ENCODE measurements around the gene ESPL1. TPM values are rescaled to one million over a fixed set of nuclear protein-coding genes. Genes with fewer than 3 reads are reported as not detected.

ESPL1 gene
- total and polyA plus RNA-seq, 4 donors: 2.8 to 19.3 (median 3.7) TPM

DNA sequence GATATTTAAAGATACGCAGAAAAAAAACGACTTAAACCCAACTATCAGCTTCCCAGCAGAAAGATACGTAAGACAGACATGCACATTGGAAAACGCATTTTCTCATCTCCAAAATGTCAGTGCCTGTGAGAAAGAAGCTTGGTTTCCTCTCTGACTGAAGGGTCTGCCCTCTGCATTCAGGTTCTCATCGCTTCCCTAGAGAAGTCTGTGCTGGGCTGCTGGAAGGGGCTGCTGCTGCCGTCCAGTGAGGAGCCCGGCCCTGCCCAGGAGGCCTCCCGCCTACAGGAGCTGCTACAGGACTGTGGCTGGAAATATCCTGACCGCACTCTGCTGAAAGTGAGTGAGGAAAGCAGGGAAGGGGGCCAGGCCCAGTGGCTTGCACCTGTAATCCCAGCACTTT is 22.6 kb downstream of the ESPL1 start:
- TF ChIP-seq GABPA (IDR thresholded peaks at IDR 0.05 in 1 of 2, conservative IDR thresholded peaks at IDR 0.05 in 1 of 2): no peak
- no peak for TF ChIP-seq JUND (IDR thresholded peaks at IDR 0.05)
- TF ChIP-seq SP1 (IDR thresholded peaks at IDR 0.05): no peak
- TF ChIP-seq HNF4G (IDR thresholded peaks at IDR 0.05): no peak
- TF ChIP-seq FOXA1 (IDR thresholded peaks at IDR 0.05): no peak
- no peak for TF ChIP-seq RAD21 (IDR thresholded peaks at IDR 0.05)
- DNase-seq (ENCODE audit: low spot score): no peak
- H3K27me3 ChIP-seq (ENCODE audit: control insufficient read depth in 4 of 4, insufficient read depth in 4 of 4, low read length in 3 of 4): no peaks in the 10 kb centered on the region

DNA sequence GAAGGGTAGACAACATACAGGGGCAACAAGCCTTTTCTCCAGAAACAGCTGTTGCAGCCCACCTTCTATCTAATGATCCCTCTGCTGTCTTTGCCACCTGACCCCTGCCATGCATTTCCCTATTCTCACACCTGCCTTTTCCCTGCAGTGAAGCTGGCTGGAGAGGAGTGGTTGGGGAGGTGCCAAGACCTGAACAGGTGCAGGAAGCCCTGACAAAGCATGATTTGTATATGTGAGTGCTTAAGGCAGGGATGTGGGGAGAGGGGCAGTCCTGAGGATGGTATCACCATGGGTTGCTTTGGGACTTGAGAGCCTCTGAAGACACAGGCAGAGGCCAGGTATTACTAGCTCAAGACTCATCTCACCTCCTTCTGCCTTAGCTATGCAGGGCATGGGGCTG is 24.3 kb downstream of the ESPL1 start:
- no peaks in the 10 kb centered on the region for H3K27me3 ChIP-seq (ENCODE audit: control insufficient read depth in 4 of 4, insufficient read depth in 4 of 4, low read length in 3 of 4)
- no peak for DNase-seq (ENCODE audit: low spot score)
- H3K4me1 ChIP-seq (ENCODE audit: control insufficient read depth in 4 of 4, insufficient read depth in 4 of 4, low read length in 3 of 4): peaks cover 4 to 16% (median 12%) of the 10 kb centered on the region in 4 donors
- no peak overlapping the region for H3K4me3 ChIP-seq (ENCODE audit: low read depth in 1 of 3, low read length in 3 of 3)
- H3K27ac ChIP-seq (ENCODE audit: low read depth in 1 of 2, low read length in 2 of 2): no peak overlapping the region
- no peaks in the 10 kb centered on the region for H3K9me3 ChIP-seq (ENCODE audit: control insufficient read depth in 4 of 4, low read length in 3 of 4)
- no peak overlapping the region for H3K9ac ChIP-seq (ENCODE audit: low read depth in 1 of 2, low read length in 2 of 2)
- TF ChIP-seq FOXA1 (IDR thresholded peaks at IDR 0.05): no peak
- TF ChIP-seq EGR1 (IDR thresholded peaks at IDR 0.05; ENCODE audit: low read depth in 2 of 2): no peak
- TF ChIP-seq, protein P1, sequence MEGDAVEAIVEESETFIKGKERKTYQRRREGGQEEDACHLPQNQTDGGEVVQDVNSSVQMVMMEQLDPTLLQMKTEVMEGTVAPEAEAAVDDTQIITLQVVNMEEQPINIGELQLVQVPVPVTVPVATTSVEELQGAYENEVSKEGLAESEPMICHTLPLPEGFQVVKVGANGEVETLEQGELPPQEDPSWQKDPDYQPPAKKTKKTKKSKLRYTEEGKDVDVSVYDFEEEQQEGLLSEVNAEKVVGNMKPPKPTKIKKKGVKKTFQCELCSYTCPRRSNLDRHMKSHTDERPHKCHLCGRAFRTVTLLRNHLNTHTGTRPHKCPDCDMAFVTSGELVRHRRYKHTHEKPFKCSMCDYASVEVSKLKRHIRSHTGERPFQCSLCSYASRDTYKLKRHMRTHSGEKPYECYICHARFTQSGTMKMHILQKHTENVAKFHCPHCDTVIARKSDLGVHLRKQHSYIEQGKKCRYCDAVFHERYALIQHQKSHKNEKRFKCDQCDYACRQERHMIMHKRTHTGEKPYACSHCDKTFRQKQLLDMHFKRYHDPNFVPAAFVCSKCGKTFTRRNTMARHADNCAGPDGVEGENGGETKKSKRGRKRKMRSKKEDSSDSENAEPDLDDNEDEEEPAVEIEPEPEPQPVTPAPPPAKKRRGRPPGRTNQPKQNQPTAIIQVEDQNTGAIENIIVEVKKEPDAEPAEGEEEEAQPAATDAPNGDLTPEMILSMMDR (IDR thresholded peaks at IDR 0.05; ENCODE audit: low read depth, low read length, missing input control): no peak
- TF ChIP-seq HNF4A (conservative IDR thresholded peaks at IDR 0.05): no peak
- TF ChIP-seq TAF1 (conservative IDR thresholded peaks at IDR 0.05): no peak
- no peak for TF ChIP-seq FOXA2 (IDR thresholded peaks at IDR 0.05)
- TF ChIP-seq GABPA (IDR thresholded peaks at IDR 0.05 in 1 of 2, conservative IDR thresholded peaks at IDR 0.05 in 1 of 2): no peak
- TF ChIP-seq, protein P2, sequence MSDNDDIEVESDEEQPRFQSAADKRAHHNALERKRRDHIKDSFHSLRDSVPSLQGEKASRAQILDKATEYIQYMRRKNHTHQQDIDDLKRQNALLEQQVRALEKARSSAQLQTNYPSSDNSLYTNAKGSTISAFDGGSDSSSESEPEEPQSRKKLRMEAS (IDR thresholded peaks at IDR 0.05): no peak
- TF ChIP-seq, protein P3, sequence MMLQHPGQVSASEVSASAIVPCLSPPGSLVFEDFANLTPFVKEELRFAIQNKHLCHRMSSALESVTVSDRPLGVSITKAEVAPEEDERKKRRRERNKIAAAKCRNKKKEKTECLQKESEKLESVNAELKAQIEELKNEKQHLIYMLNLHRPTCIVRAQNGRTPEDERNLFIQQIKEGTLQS (IDR thresholded peaks at IDR 0.05): no peak
- no peak for TF ChIP-seq YY1 (IDR thresholded peaks at IDR 0.05)
- TF ChIP-seq HNF4G (IDR thresholded peaks at IDR 0.05): no peak
- TF ChIP-seq RAD21 (IDR thresholded peaks at IDR 0.05): no peak
- no peak for TF ChIP-seq RXRA (IDR thresholded peaks at IDR 0.05)
- TF ChIP-seq, protein P4, sequence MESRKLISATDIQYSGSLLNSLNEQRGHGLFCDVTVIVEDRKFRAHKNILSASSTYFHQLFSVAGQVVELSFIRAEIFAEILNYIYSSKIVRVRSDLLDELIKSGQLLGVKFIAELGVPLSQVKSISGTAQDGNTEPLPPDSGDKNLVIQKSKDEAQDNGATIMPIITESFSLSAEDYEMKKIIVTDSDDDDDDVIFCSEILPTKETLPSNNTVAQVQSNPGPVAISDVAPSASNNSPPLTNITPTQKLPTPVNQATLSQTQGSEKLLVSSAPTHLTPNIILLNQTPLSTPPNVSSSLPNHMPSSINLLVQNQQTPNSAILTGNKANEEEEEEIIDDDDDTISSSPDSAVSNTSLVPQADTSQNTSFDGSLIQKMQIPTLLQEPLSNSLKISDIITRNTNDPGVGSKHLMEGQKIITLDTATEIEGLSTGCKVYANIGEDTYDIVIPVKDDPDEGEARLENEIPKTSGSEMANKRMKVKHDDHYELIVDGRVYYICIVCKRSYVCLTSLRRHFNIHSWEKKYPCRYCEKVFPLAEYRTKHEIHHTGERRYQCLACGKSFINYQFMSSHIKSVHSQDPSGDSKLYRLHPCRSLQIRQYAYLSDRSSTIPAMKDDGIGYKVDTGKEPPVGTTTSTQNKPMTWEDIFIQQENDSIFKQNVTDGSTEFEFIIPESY (IDR thresholded peaks at IDR 0.05): no peak
- TF ChIP-seq SP1 (IDR thresholded peaks at IDR 0.05): no peak
- TF ChIP-seq, protein P5, sequence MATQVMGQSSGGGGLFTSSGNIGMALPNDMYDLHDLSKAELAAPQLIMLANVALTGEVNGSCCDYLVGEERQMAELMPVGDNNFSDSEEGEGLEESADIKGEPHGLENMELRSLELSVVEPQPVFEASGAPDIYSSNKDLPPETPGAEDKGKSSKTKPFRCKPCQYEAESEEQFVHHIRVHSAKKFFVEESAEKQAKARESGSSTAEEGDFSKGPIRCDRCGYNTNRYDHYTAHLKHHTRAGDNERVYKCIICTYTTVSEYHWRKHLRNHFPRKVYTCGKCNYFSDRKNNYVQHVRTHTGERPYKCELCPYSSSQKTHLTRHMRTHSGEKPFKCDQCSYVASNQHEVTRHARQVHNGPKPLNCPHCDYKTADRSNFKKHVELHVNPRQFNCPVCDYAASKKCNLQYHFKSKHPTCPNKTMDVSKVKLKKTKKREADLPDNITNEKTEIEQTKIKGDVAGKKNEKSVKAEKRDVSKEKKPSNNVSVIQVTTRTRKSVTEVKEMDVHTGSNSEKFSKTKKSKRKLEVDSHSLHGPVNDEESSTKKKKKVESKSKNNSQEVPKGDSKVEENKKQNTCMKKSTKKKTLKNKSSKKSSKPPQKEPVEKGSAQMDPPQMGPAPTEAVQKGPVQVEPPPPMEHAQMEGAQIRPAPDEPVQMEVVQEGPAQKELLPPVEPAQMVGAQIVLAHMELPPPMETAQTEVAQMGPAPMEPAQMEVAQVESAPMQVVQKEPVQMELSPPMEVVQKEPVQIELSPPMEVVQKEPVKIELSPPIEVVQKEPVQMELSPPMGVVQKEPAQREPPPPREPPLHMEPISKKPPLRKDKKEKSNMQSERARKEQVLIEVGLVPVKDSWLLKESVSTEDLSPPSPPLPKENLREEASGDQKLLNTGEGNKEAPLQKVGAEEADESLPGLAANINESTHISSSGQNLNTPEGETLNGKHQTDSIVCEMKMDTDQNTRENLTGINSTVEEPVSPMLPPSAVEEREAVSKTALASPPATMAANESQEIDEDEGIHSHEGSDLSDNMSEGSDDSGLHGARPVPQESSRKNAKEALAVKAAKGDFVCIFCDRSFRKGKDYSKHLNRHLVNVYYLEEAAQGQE (IDR thresholded peaks at IDR 0.05): no peak
- no peak for TF ChIP-seq JUND (IDR thresholded peaks at IDR 0.05)
- peaks cover 0 to 8% (median 2%) of the 10 kb centered on the region in 4 donors for H3K36me3 ChIP-seq (ENCODE audit: control insufficient read depth in 4 of 4, insufficient read depth in 3 of 4, low read depth in 1 of 4, low read length in 3 of 4)

More for the DNA sequence above, 22.6 kb downstream of the ESPL1 start:
- Histone ChIP-seq H3K9ac (ENCODE audit: low read depth in 1 of 2, low read length in 2 of 2) (no peak overlapping the region), H3K4me1 (ENCODE audit: control insufficient read depth in 4 of 4, insufficient read depth in 4 of 4, low read length in 3 of 4) (peaks cover 0 to 6% (median 2%) of the 10 kb centered on the region in 4 donors), H3K27ac (ENCODE audit: low read depth in 1 of 2, low read length in 2 of 2) (no peak overlapping the region), H3K9me3 (ENCODE audit: control insufficient read depth in 4 of 4, low read length in 3 of 4) (no peaks in the 10 kb centered on the region), H3K4me3 (ENCODE audit: low read depth in 1 of 3, low read length in 3 of 3) (no peak overlapping the region), H3K36me3 (ENCODE audit: control insufficient read depth in 4 of 4, insufficient read depth in 3 of 4, low read depth in 1 of 4, low read length in 3 of 4) (peaks cover 0 to 8% (median 4%) of the 10 kb centered on the region in 4 donors)
- WGBS: 95% methylated on average over 9 of the region's 9 CpGs
